Fibroblast of lung (primary cell): ENCODE data around the gene OXCT1. TPM values are rescaled to one million over a fixed set of nuclear protein-coding genes. Genes with fewer than 3 reads are reported as not detected.

Experiments
- DNase-seq, 2 donors: peaks; one replicate each; pipeline versions ENCODE4 v3.0.0 to v3.0.0-alpha.2; 2010; ENCODE audit warnings: low read depth in 2 of 2
- H2AFZ ChIP-seq: 2 replicates; pipeline ENCODE4 v1.5.1; 2012; ENCODE audit warnings: low read length, control low read depth, inconsistent platforms
- H3K27ac ChIP-seq: 2 replicates; pipeline ENCODE4 v1.5.1; 2011; ENCODE audit warnings: low read length, control low read depth; ENCODE audit not compliant: insufficient read depth
- H3K27me3 ChIP-seq: 2 replicates; pipeline ENCODE4 v1.5.1; 2011; ENCODE audit warnings: mild to moderate bottlenecking, low read length; ENCODE audit not compliant: control insufficient read depth, insufficient read depth
- H3K36me3 ChIP-seq: 2 replicates; pipeline ENCODE4 v1.5.1; 2011; ENCODE audit warnings: low read length; ENCODE audit not compliant: control insufficient read depth, insufficient read depth
- H3K4me1 ChIP-seq: 2 replicates; pipeline ENCODE4 v1.5.1; 2011; ENCODE audit warnings: low read length; ENCODE audit not compliant: control insufficient read depth, insufficient read depth; ENCODE audit errors: extremely low read depth
- H3K4me2 ChIP-seq: 2 replicates; pipeline ENCODE4 v1.5.1; 2011; ENCODE audit warnings: low read length, control low read depth; ENCODE audit not compliant: insufficient read depth; ENCODE audit errors: extremely low read depth
- H3K4me3 ChIP-seq, 4 experiments: fragments of 200-600 bp in 1 of 4; sonication (generic) in 1 of 4; replicated peaks in 1 of 4; 2 replicates each; pipeline ENCODE4 v1.5.1; 2011 to 2016; ENCODE audit warnings: low read length in 4 of 4, low read depth in 3 of 4, mild to moderate bottlenecking in 3 of 4, control low read depth in 2 of 4, inconsistent platforms in 1 of 4, mixed read lengths in 1 of 4; ENCODE audit not compliant: insufficient read depth in 1 of 4; ENCODE audit errors: control extremely low read depth in 1 of 4
- H3K79me2 ChIP-seq: 2 replicates; pipeline ENCODE4 v1.5.1; 2012; ENCODE audit warnings: mild to moderate bottlenecking, low read length, inconsistent platforms; ENCODE audit not compliant: control insufficient read depth, insufficient read depth
- H3K9ac ChIP-seq: 2 replicates; pipeline ENCODE4 v1.5.1; 2011; ENCODE audit warnings: mild to moderate bottlenecking, low read length, control low read depth; ENCODE audit not compliant: insufficient read depth
- H3K9me3 ChIP-seq: 2 replicates; pipeline ENCODE4 v1.5.1; 2012; ENCODE audit warnings: low read depth, low read length; ENCODE audit not compliant: control insufficient read depth, insufficient read depth
- H4K20me1 ChIP-seq: 2 replicates; pipeline ENCODE4 v1.5.1; 2011; ENCODE audit warnings: low read length; ENCODE audit not compliant: control insufficient read depth, insufficient read depth; ENCODE audit errors: extremely low read depth
- EZH2 ChIP-seq: IDR thresholded peaks from 2 replicates; pipeline ENCODE4 v1.5.1; 2012; ENCODE audit warnings: low read length, control low read depth, mild to moderate bottlenecking; ENCODE audit errors: missing control alignments
- polyA plus RNA-seq, 2 donors: library from polyadenylated mRNA; depleted of rRNA in 1 of 2; stranded (reverse) in 1 of 2; unstranded in 1 of 2; fragments of >200 nt; gene quantifications; 2 replicates each; pipeline ENCODE4 v1.2.1, GENCODE V29; 2011 to 2012; ENCODE audit warnings: missing spikeins in 1 of 2
- total RNA-seq: library from RNA; depleted of rRNA; stranded (reverse); fragments of >200 nt; gene quantifications from 2 replicates; pipeline ENCODE4 v1.2.1, GENCODE V29; 2014
- TF ChIP-seq, protein P1 (sequence below), 2 donors: IDR thresholded peaks in 1 of 2; conservative IDR thresholded peaks in 1 of 2; 1 replicate in 1 of 2; 2 replicates in 1 of 2; pipeline ENCODE4 v1.5.1; 2011 to 2012; ENCODE audit warnings: low read length in 2 of 2, control low read depth in 1 of 2, inconsistent platforms in 1 of 2, low read depth in 1 of 2, mild to moderate bottlenecking in 1 of 2

OXCT1 gene
- total and polyA plus RNA-seq, 2 donors (not counting 1 experiment from before 2014, with no cell fraction given): 35.7 to 56.3 TPM

DNA sequence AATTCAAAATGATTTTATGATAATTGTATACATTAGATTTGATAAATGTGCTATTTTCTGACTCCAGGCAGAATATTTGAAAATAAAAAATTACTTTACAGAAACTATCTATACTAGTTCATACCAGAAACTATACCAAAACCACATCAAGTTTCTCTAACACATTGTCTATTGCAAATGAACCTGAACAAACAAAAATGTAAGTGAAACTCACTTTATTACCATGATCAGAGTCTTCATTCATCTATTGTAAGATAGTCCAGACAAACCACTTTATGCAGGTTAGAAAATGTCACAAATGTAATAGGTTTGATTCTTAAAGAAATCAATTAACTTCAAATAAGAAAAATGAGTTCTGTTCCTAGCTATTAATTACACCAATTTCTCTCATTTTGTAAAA is 99.4 kb downstream of the OXCT1 start:
- H4K20me1 ChIP-seq: no peaks in the 10 kb centered on the region
- H3K36me3 ChIP-seq: no peaks in the 10 kb centered on the region
- no peak overlapping the region for H3K4me2 ChIP-seq
- H3K79me2 ChIP-seq: no peaks in the 10 kb centered on the region
- H3K4me3 ChIP-seq: no peak overlapping the region
- H3K27me3 ChIP-seq: no peaks in the 10 kb centered on the region
- no peak for DNase-seq
- H3K9me3 ChIP-seq: no peaks in the 10 kb centered on the region
- no peak overlapping the region for H2AFZ ChIP-seq
- TF ChIP-seq, protein P1, sequence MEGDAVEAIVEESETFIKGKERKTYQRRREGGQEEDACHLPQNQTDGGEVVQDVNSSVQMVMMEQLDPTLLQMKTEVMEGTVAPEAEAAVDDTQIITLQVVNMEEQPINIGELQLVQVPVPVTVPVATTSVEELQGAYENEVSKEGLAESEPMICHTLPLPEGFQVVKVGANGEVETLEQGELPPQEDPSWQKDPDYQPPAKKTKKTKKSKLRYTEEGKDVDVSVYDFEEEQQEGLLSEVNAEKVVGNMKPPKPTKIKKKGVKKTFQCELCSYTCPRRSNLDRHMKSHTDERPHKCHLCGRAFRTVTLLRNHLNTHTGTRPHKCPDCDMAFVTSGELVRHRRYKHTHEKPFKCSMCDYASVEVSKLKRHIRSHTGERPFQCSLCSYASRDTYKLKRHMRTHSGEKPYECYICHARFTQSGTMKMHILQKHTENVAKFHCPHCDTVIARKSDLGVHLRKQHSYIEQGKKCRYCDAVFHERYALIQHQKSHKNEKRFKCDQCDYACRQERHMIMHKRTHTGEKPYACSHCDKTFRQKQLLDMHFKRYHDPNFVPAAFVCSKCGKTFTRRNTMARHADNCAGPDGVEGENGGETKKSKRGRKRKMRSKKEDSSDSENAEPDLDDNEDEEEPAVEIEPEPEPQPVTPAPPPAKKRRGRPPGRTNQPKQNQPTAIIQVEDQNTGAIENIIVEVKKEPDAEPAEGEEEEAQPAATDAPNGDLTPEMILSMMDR (conservative IDR thresholded peaks at IDR 0.05 in 1 of 2, IDR thresholded peaks at IDR 0.05 in 1 of 2; ENCODE audit: low read depth in 1 of 2, low read length in 2 of 2): no peak
- TF ChIP-seq EZH2: no peak
- H3K9ac ChIP-seq: no peak overlapping the region
- H3K4me1 ChIP-seq: no peaks in the 10 kb centered on the region
- H3K27ac ChIP-seq: no peak overlapping the region

DNA sequence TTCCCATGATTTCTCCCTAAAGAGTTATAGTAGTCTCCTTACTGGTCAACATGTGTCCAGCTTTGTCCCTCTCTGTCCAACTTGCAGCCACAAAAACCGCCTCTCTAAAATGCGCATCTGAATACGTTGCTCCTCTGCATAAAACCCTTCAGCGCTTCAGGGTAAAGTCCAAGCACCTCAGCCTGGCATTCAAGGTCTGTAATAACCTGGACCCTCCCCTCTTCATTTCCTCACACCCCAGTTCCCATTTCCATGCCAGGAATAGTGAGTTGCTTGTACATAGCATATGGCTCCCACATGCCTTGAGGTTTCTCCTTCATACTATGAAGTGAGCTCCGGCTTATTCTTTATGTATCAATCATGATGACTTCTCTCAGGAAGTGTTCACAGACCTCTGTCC is 101.5 kb downstream of the OXCT1 start:
- H3K9me3 ChIP-seq: no peaks in the 10 kb centered on the region
- H3K79me2 ChIP-seq: no peaks in the 10 kb centered on the region
- H3K27ac ChIP-seq: no peak overlapping the region
- H3K36me3 ChIP-seq: no peaks in the 10 kb centered on the region
- no peak for TF ChIP-seq EZH2
- H2AFZ ChIP-seq: no peak overlapping the region
- no peaks in the 10 kb centered on the region for H3K27me3 ChIP-seq
- no peak overlapping the region for H3K4me2 ChIP-seq
- no peak for DNase-seq
- H3K9ac ChIP-seq: no peak overlapping the region
- no peaks in the 10 kb centered on the region for H3K4me1 ChIP-seq
- no peak overlapping the region for H3K4me3 ChIP-seq
- H4K20me1 ChIP-seq: no peaks in the 10 kb centered on the region

DNA sequence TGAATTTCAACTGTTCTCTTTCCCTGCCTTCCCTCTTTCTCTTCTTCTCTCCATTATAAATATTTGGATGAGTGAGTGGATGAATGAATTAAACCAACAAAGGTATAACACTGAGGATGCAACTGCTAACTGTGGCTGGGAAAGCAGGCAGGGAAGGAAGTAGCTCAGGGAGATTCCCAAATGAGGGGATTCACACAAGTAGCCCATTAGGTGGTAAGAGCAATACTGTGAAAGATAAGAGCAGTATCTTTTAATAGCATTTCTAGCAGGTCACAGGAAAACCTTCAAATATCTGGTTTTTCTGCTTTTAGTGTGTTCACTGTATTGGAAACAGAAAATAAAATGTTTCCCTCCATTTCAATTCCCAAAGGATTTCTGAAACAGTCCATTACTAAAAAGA is 105.6 kb downstream of the OXCT1 start:
- H2AFZ ChIP-seq: no peak overlapping the region
- peaks cover 5% of the 10 kb centered on the region for H3K4me1 ChIP-seq
- H3K27ac ChIP-seq: no peak overlapping the region
- no peaks in the 10 kb centered on the region for H3K79me2 ChIP-seq
- H3K4me3 ChIP-seq: no peak overlapping the region
- H3K27me3 ChIP-seq: no peaks in the 10 kb centered on the region
- DNase-seq: no peak
- H4K20me1 ChIP-seq: no peaks in the 10 kb centered on the region
- no peaks in the 10 kb centered on the region for H3K9me3 ChIP-seq
- no peak overlapping the region for H3K9ac ChIP-seq
- no peak for TF ChIP-seq EZH2
- TF ChIP-seq, protein P1 (conservative IDR thresholded peaks at IDR 0.05 in 1 of 2, IDR thresholded peaks at IDR 0.05 in 1 of 2; ENCODE audit: low read depth in 1 of 2, low read length in 2 of 2): no peak
- no peak overlapping the region for H3K4me2 ChIP-seq
- H3K36me3 ChIP-seq: no peaks in the 10 kb centered on the region
